Uterus (tissue), 4 donors: Measurements from ENCODE around the gene ALOX15. TPM values are rescaled to one million over a fixed set of nuclear protein-coding genes. Genes with fewer than 3 reads are reported as not detected.
"Not testable (repeated sequence)": the region's sequence is repeated elsewhere in the genome, so short reads cannot be mapped to it uniquely, and the experiment has no call there.

Source experiments
- DNase-seq, 2 donors: peaks; one replicate each; pipeline ENCODE4 v3.0.0-alpha.2; 2019 to 2020
- H3K27ac ChIP-seq, 2 donors: fragments of 200-600 bp; sonication (generic); 1 replicate in 1 of 2; 2 replicates in 1 of 2; pipeline ENCODE4 v1.5.1; 2016 to 2018
- H3K27me3 ChIP-seq, 2 donors: fragments of 200-600 bp; sonication (generic); one replicate each; pipeline ENCODE4 v1.5.1; 2018 to 2019; ENCODE audit warnings: control low read depth in 1 of 2
- H3K36me3 ChIP-seq, 2 donors: fragments of 200-600 bp; sonication (generic); one replicate each; pipeline ENCODE4 v1.5.1; 2019; ENCODE audit warnings: control low read depth in 1 of 2
- H3K4me1 ChIP-seq, 2 donors: fragments of 200-600 bp; sonication (generic); one replicate each; pipeline ENCODE4 v1.5.1; 2018 to 2019; ENCODE audit warnings: control low read depth in 1 of 2
- H3K4me3 ChIP-seq, 2 donors: fragments of 200-600 bp; sonication (generic); 1 replicate in 1 of 2; 2 replicates in 1 of 2; pipeline ENCODE4 v1.5.1; 2018 to 2019; ENCODE audit warnings: mild to moderate bottlenecking in 1 of 2
- H3K9me3 ChIP-seq, 2 donors: fragments of 200-600 bp; sonication (generic); one replicate each; pipeline ENCODE4 v1.5.1; 2019; ENCODE audit warnings: control low read depth in 1 of 2
- CTCF ChIP-seq, 4 experiments: fragments of 200-600 bp in 2 of 4; fragments of 450-650 bp in 2 of 4; sonication (generic) in 2 of 4; IDR thresholded peaks; one replicate each; pipeline ENCODE4 v1.5.1; 2016 to 2019; ENCODE audit warnings: antibody characterized with exemption in 4 of 4, mild to moderate bottlenecking in 2 of 4, moderate library complexity in 1 of 4
- POLR2A ChIP-seq, 2 donors: fragments of 450-650 bp; IDR thresholded peaks; one replicate each; pipeline ENCODE4 v1.6.1; 2016; ENCODE audit warnings: antibody characterized with exemption in 2 of 2, mild to moderate bottlenecking in 1 of 2, moderate library complexity in 1 of 2
- intact Hi-C: fragments of 100-400 bp; cut with DNase I; formaldehyde crosslinking; loops from one replicate; pipeline ENCODE4 v1.15.1; 2023; ENCODE audit warnings: low total_unique reads
- total RNA-seq, 4 donors: library from RNA; depleted of rRNA in 3 of 4; stranded (reverse); fragments of >200 nt in 3 of 4; gene quantifications; one replicate each; pipeline versions ENCODE4 v1.1.0 to v1.2.4, GENCODE V29; 2014 to 2023
- donor health status: DM: yes; HTN: yes; CAD: no.

The ALOX15 gene
- total RNA-seq, result 1 to 10 TPM in 1 of 4 donors, under 1 TPM in 1, not detected in 2; 0.24 to 2.9 TPM

GRCh38 chr17:4641297-4642195 lies at the start of gene ALOX15:
TSS of gene ALOX15 (minus strand) at chr17:4641678. CDS start at chr17:4641651, 27 bp downstream.
- TF ChIP-seq CTCF (IDR thresholded peaks at IDR 0.05), result no peak
- no peak for TF ChIP-seq POLR2A (IDR thresholded peaks at IDR 0.05)
- peaks cover 0 to 4% of the 10 kb centered on the region in 2 donors for H3K4me1 ChIP-seq
- H3K27ac ChIP-seq, result no peak within 1 kb of the TSS
- intact Hi-C loops, result no loop called here
- H3K4me3 ChIP-seq, result no peak within 1 kb of the TSS
- H3K36me3 ChIP-seq, result no peaks in the 10 kb centered on the region
- DNase-seq, result no peak
- H3K9me3 ChIP-seq, result no peaks in the 10 kb centered on the region
- peaks cover 0 to 15% of the 10 kb centered on the region in 2 donors for H3K27me3 ChIP-seq

- no peak for DNase-seq
- H3K27ac ChIP-seq, result no peak overlapping the region
Observed at GRCh38 chr17:4690745-4691144, 49.3 kb upstream of the ALOX15 start.

GRCh38 chr17:4689872-4690271 lies 48.4 kb upstream of the ALOX15 start:
- H3K4me1 ChIP-seq, H3K4me3 ChIP-seq, H3K9me3 ChIP-seq, intact Hi-C loops, DNase-seq, H3K27ac ChIP-seq, H3K27me3 ChIP-seq, H3K36me3 ChIP-seq: not testable (repeated sequence)

More at GRCh38 chr17:4690745-4691144, 49.3 kb upstream of the ALOX15 start:
- Histone ChIP-seq H3K27me3 (no peaks in the 10 kb centered on the region), H3K36me3 (no peaks in the 10 kb centered on the region), H3K4me1 (no peaks in the 10 kb centered on the region), H3K4me3 (no peak overlapping the region), H3K9me3 (no peaks in the 10 kb centered on the region)
- TF ChIP-seq CTCF (IDR thresholded peaks at IDR 0.05) (no peak), POLR2A (IDR thresholded peaks at IDR 0.05) (no peak)
- intact Hi-C loops, result no loop called here

- H3K36me3 ChIP-seq, H3K27me3 ChIP-seq, DNase-seq, H3K4me3 ChIP-seq, H3K4me1 ChIP-seq, intact Hi-C loops, H3K9me3 ChIP-seq: not testable (repeated sequence)
- peak overlapping the region in 1 of 2 donors; percentile 15 for H3K27ac ChIP-seq
Observed at GRCh38 chr17:4683739-4684138, 42.3 kb upstream of the ALOX15 start.

- Histone ChIP-seq H3K4me3 (no peak overlapping the region), H3K4me1 (no peaks in the 10 kb centered on the region), H3K27ac (no peak overlapping the region), H3K36me3 (no peaks in the 10 kb centered on the region), H3K9me3 (no peaks in the 10 kb centered on the region), H3K27me3 (no peaks in the 10 kb centered on the region)
- DNase-seq, result no peak
- intact Hi-C loops, result no loop called here
- TF ChIP-seq POLR2A (IDR thresholded peaks at IDR 0.05), result no peak
- TF ChIP-seq CTCF (IDR thresholded peaks at IDR 0.05), result no peak
Observed at GRCh38 chr17:4679658-4680057, 38.2 kb upstream of the ALOX15 start.

GRCh38 chr17:4678448-4679026 lies 37.1 kb upstream of the ALOX15 start:
- no peaks in the 10 kb centered on the region for H3K4me1 ChIP-seq
- intact Hi-C loops, result no loop called here
- no peak overlapping the region for H3K4me3 ChIP-seq
- DNase-seq, result no peak
- H3K36me3 ChIP-seq, result no peaks in the 10 kb centered on the region
- H3K27me3 ChIP-seq, result no peaks in the 10 kb centered on the region
- no peak overlapping the region for H3K27ac ChIP-seq
- H3K9me3 ChIP-seq, result no peaks in the 10 kb centered on the region
- TF ChIP-seq POLR2A (IDR thresholded peaks at IDR 0.05) (no peak), CTCF (IDR thresholded peaks at IDR 0.05) (no peak)
